GM23338 (cell line): ENCODE measurements around the gene NEFH. TPM values are rescaled to one million over a fixed set of nuclear protein-coding genes. Genes with fewer than 3 reads are reported as not detected.

ENCODE experiments used
- ATAC-seq: fragments of 200-7000 bp; cut with Tn5 transposase; 3 replicates; pipeline ENCODE4 v1.9.1; 2020
- DNase-seq: peaks from one replicate; pipeline ENCODE4 v3.0.0-alpha.2; 2015; ENCODE audit warnings: low spot score
- H2AFZ ChIP-seq: fragments of 200-600 bp; sonication (generic); 2 replicates; pipeline ENCODE4 v1.8.0; 2016; ENCODE audit warnings: antibody characterized with exemption, mild to moderate bottlenecking, moderate library complexity
- H3F3A ChIP-seq: fragments of 200-600 bp; sonication (generic); replicated peaks from 2 replicates; pipeline ENCODE4 v1.8.0; 2017; ENCODE audit warnings: antibody characterized with exemption, mixed run types, low read depth
- H3K27ac ChIP-seq: fragments of 200-600 bp; sonication (generic); 2 replicates; pipeline ENCODE4 v1.6.1; 2016; ENCODE audit warnings: low read depth
- H3K27me3 ChIP-seq: fragments of 200-600 bp; sonication (generic); 2 replicates; pipeline ENCODE4 v1.8.0; 2016; ENCODE audit warnings: mild to moderate bottlenecking, mixed run types, moderate library complexity; ENCODE audit not compliant: insufficient read depth
- H3K36me3 ChIP-seq: fragments of 200-600 bp; sonication (generic); 2 replicates; pipeline ENCODE4 v1.8.0; 2016; ENCODE audit warnings: mild to moderate bottlenecking; ENCODE audit not compliant: insufficient read depth
- H3K4me1 ChIP-seq: fragments of 200-600 bp; sonication (generic); 2 replicates; pipeline ENCODE4 v1.8.0; 2016; ENCODE audit warnings: mild to moderate bottlenecking, moderate library complexity; ENCODE audit not compliant: insufficient read depth
- H3K4me2 ChIP-seq: fragments of 200-600 bp; sonication (generic); 2 replicates; pipeline ENCODE4 v1.7.1; 2017; ENCODE audit warnings: mixed run types
- H3K4me3 ChIP-seq: fragments of 200-600 bp; sonication (generic); 2 replicates; pipeline ENCODE4 v1.6.1; 2016; ENCODE audit warnings: mixed run types
- H3K79me2 ChIP-seq: fragments of 200-600 bp; sonication (generic); replicated peaks from 2 replicates; pipeline ENCODE4 v1.8.0; 2017; ENCODE audit warnings: mild to moderate bottlenecking; ENCODE audit not compliant: insufficient read depth
- H3K9me2 ChIP-seq: fragments of 200-600 bp; sonication (generic); 2 replicates; pipeline ENCODE4 v1.8.0; 2017; ENCODE audit not compliant: insufficient read depth
- H4K20me1 ChIP-seq: fragments of 200-600 bp; sonication (generic); replicated peaks from 2 replicates; pipeline ENCODE4 v1.8.0; 2017; ENCODE audit warnings: mild to moderate bottlenecking; ENCODE audit not compliant: insufficient read depth
- H3K27ac Mint-ChIP-seq: 2 replicates; pipeline ENCODE4 v1.8.0; 2020; ENCODE audit warnings: inconsistent platforms, mild to moderate bottlenecking, moderate library complexity, mixed read lengths
- H3K27me3 Mint-ChIP-seq: 3 replicates; pipeline ENCODE4 v1.8.0; 2022; ENCODE audit warnings: low read depth, mild to moderate bottlenecking, moderate library complexity, mixed read lengths, inconsistent platforms; ENCODE audit not compliant: insufficient read depth, poor library complexity
- H3K36me3 Mint-ChIP-seq: 3 replicates; pipeline ENCODE4 v1.8.0; 2021; ENCODE audit warnings: low read depth, mild to moderate bottlenecking, inconsistent platforms, moderate library complexity, mixed read lengths
- H3K4me1 Mint-ChIP-seq: 3 replicates; pipeline ENCODE4 v1.8.0; 2020; ENCODE audit warnings: mild to moderate bottlenecking, inconsistent platforms, mixed read lengths
- H3K4me3 Mint-ChIP-seq: 3 replicates; pipeline ENCODE4 v1.8.0; 2021; ENCODE audit warnings: moderate library complexity, mild to moderate bottlenecking, inconsistent platforms, mixed read lengths
- H3K9me3 Mint-ChIP-seq: 3 replicates; pipeline ENCODE4 v1.8.0; 2020; ENCODE audit warnings: moderate library complexity, mild to moderate bottlenecking, inconsistent platforms, mixed read lengths
- CREB1 ChIP-seq: fragments of 250-450 bp; sonication (Bioruptor Pico); IDR thresholded peaks from 2 replicates; pipeline ENCODE4 v1.5.0; 2020; ENCODE audit warnings: low read depth, mild to moderate bottlenecking, moderate library complexity
- CTCF ChIP-seq, 2 experiments: fragments of 200-600 bp in 1 of 2; sonication (generic) in 1 of 2; conservative IDR thresholded peaks; 2 replicates each; pipeline versions ENCODE4 v1.5.1 to v1.6.1; 2016 to 2017; ENCODE audit warnings: antibody characterized with exemption in 2 of 2, low read depth in 2 of 2, mild to moderate bottlenecking in 2 of 2, moderate library complexity in 1 of 2
- ETS1 ChIP-seq: IDR thresholded peaks from 2 replicates; pipeline ENCODE4 v1.6.1; 2016; ENCODE audit warnings: antibody characterized with exemption
- EZH2 ChIP-seq: fragments of 200-600 bp; sonication (generic); IDR thresholded peaks from one replicate; pipeline ENCODE4 v1.8.0; 2017; ENCODE audit warnings: antibody characterized with exemption, mild to moderate bottlenecking, low read depth; ENCODE audit not compliant: unreplicated experiment
- EZH2phosphoT487 ChIP-seq: fragments of 200-600 bp; sonication (generic); IDR thresholded peaks from one replicate; pipeline ENCODE4 v1.8.1; 2018; ENCODE audit warnings: antibody characterized with exemption; ENCODE audit not compliant: unreplicated experiment
- JUNB ChIP-seq: IDR thresholded peaks from one replicate; pipeline ENCODE4 v1.6.1; 2016; ENCODE audit warnings: antibody characterized with exemption; ENCODE audit not compliant: unreplicated experiment
- NANOG ChIP-seq: IDR thresholded peaks from 2 replicates; pipeline ENCODE4 v1.6.1; 2016; ENCODE audit warnings: antibody characterized with exemption, borderline replicate concordance
- REST ChIP-seq: IDR thresholded peaks from one replicate; pipeline ENCODE4 v1.6.1; 2018; ENCODE audit warnings: antibody characterized with exemption; ENCODE audit not compliant: unreplicated experiment
- STAT1 ChIP-seq: IDR thresholded peaks from one replicate; pipeline ENCODE4 v1.6.1; 2016; ENCODE audit warnings: antibody characterized with exemption; ENCODE audit not compliant: unreplicated experiment
- ZNF114 ChIP-seq: fragments of 250-450 bp; sonication (Bioruptor Pico); IDR thresholded peaks from 2 replicates; pipeline ENCODE4 v1.5.0; 2020; ENCODE audit warnings: mild to moderate bottlenecking, moderate library complexity
- ZNF331 ChIP-seq: fragments of 250-450 bp; sonication (Bioruptor Pico); IDR thresholded peaks from 2 replicates; pipeline ENCODE4 v1.5.0; 2020; ENCODE audit warnings: low read depth, mild to moderate bottlenecking, moderate library complexity
- polyA plus RNA-seq: library from polyadenylated mRNA; unstranded; fragments of >200 nt; fragmentation: Nextera tagmentation; extraction: Ambion mirVana; gene quantifications from 2 replicates; pipeline ENCODE4 v1.2.1, GENCODE V29; 2016
- total RNA-seq: library from RNA; depleted of rRNA; stranded (reverse); fragments of >200 nt; shearing (Covaris generic); gene quantifications from 2 replicates; pipeline ENCODE4 v1.2.3, GENCODE V29; 2014

NEFH gene
- total and polyA plus RNA-seq, 2 experiments from 2014 or later, result 2.4 to 6.3 TPM

- H3K36me3 Mint-ChIP-seq, result peaks cover 36% of the 10 kb centered on the region
- peaks cover 8% of the 10 kb centered on the region for H3K4me1 ChIP-seq
- H3K9me2 ChIP-seq, result no peaks in the 10 kb centered on the region
- peaks cover 8% of the 10 kb centered on the region; the same call in 1 of the 2 replicates for H3K36me3 ChIP-seq
- H4K20me1 ChIP-seq, result no peaks in the 10 kb centered on the region; the same call in 1 of the 2 replicates
- no peak for TF ChIP-seq NANOG
- TF ChIP-seq CTCF (conservative IDR thresholded peaks at IDR 0.05; ENCODE audit: low read depth in 2 of 2), result no peak
- TF ChIP-seq JUNB, result no peak
- TF ChIP-seq EZH2phosphoT487, result no peak
- no peak for TF ChIP-seq EZH2
- no peak for TF ChIP-seq CREB1 (CRISPR knock-in tag)
- no peak for TF ChIP-seq ZNF114 (CRISPR knock-in tag)
- no peak for TF ChIP-seq ETS1
- no peak for TF ChIP-seq STAT1
- TF ChIP-seq ZNF331 (CRISPR knock-in tag), result no peak
- no peak for TF ChIP-seq REST
- H3K4me3 Mint-ChIP-seq, result no peak overlapping the region
- no peak overlapping the region for H3K27ac ChIP-seq
- DNase-seq, result no peak
- peaks cover 23% of the 10 kb centered on the region for H3K27me3 Mint-ChIP-seq
- no peak overlapping the region for H3K4me2 ChIP-seq
- ATAC-seq, result no peak
- H3K79me2 ChIP-seq, result no peaks in the 10 kb centered on the region
- no peak overlapping the region for H2AFZ ChIP-seq
- no peak overlapping the region for H3K27ac Mint-ChIP-seq
- H3K27me3 ChIP-seq, result peaks cover 22% of the 10 kb centered on the region
- H3K9me3 Mint-ChIP-seq, result peaks cover 5% of the 10 kb centered on the region; the same call in 2 of the 3 replicates
- no peak overlapping the region for H3K4me3 ChIP-seq
- H3F3A ChIP-seq, result peaks cover 5% of the 10 kb centered on the region; the same call in 1 of the 2 replicates
- H3K4me1 Mint-ChIP-seq, result peaks cover 15% of the 10 kb centered on the region
Observed at GRCh38 chr22:29485448-29485847, 5.4 kb downstream of the NEFH start.
